DMS53 (cell line): ENCODE data around the gene USHBP1.
"Not testable (repeated sequence)": the region's sequence is repeated elsewhere in the genome, so short reads cannot be mapped to it uniquely, and the experiment has no call there.

ENCODE experiments used
- DNase-seq: peaks from one replicate; lab custom pipeline; 2025; lab: John Stamatoyannopoulos, UW

USHBP1 gene

GRCh38 chr19:17264641-17264979 lies at the start of gene USHBP1:
USHBP1 (minus strand) TSS chr19:17264745; CDS start chr19:17264299, 446 bp downstream.
- DNase-seq, result no peak

- no peak for DNase-seq
Measured at GRCh38 chr19:17314007-17314593, 49.6 kb upstream of the USHBP1 start.

- no peak for DNase-seq
Measured at GRCh38 chr19:17312189-17313113, 47.9 kb upstream of the USHBP1 start.

GRCh38 chr19:17311455-17312188 lies 47.1 kb upstream of the USHBP1 start:
- no peak for DNase-seq

GRCh38 chr19:17309965-17310461 lies 45.5 kb upstream of the USHBP1 start:
- peak; percentile 29 for DNase-seq

- peak; percentile 99 for DNase-seq
Measured at GRCh38 chr19:17309198-17309964, 44.8 kb upstream of the USHBP1 start, which contains the start of gene DDA1. DDA1 (plus strand) TSS chr19:17309563; CDS start chr19:17309655, 92 bp downstream.

- DNase-seq, result no peak
Measured at GRCh38 chr19:17307876-17308377, 43.4 kb upstream of the USHBP1 start.

GRCh38 chr19:17306285-17306714 lies 41.8 kb upstream of the USHBP1 start:
- DNase-seq, result no peak

GRCh38 chr19:17305517-17306284 lies 41.2 kb upstream of the USHBP1 start, which contains the start of gene MRPL34:
MRPL34 (plus strand) TSS chr19:17305872; CDS start chr19:17305893, 21 bp downstream.
- DNase-seq, result peak; percentile 99

GRCh38 chr19:17305216-17305516 lies 40.6 kb upstream of the USHBP1 start:
- DNase-seq, result no peak

GRCh38 chr19:17304386-17305215 lies 40.1 kb upstream of the USHBP1 start:
- DNase-seq, result no peak

GRCh38 chr19:17303940-17304267 lies 39.4 kb upstream of the USHBP1 start:
- DNase-seq, result no peak

- DNase-seq, result peak; percentile 97
Measured at GRCh38 chr19:17303167-17303939, 38.8 kb upstream of the USHBP1 start, which contains the start of gene ABHD8. ABHD8 (minus strand) TSS chr19:17303425; CDS start chr19:17301616, 1,809 bp downstream.

GRCh38 chr19:17302391-17303166 lies 38.0 kb upstream of the USHBP1 start:
- DNase-seq, result peak; percentile 43

GRCh38 chr19:17300992-17301619 lies 36.6 kb upstream of the USHBP1 start:
- no peak for DNase-seq

GRCh38 chr19:17296976-17297375 lies 32.4 kb upstream of the USHBP1 start:
- peak; percentile 23 for DNase-seq

GRCh38 chr19:17296273-17296672 lies 31.7 kb upstream of the USHBP1 start:
- DNase-seq, result peak; percentile 88

- not testable (repeated sequence) for DNase-seq
Measured at GRCh38 chr19:17295551-17295950, 31.0 kb upstream of the USHBP1 start.
